Muscle layer of colon (tissue), 2 donors: ENCODE measurements around the gene AKAP10.
"Not testable (repeated sequence)": the region's sequence is repeated elsewhere in the genome, so short reads cannot be mapped to it uniquely, and the experiment has no call there.

Experiments used
- H3K27ac ChIP-seq: one replicate; pipeline ENCODE4 v1.7.0; 2013; ENCODE audit warnings: low read depth, mild to moderate bottlenecking, low read length, moderate library complexity
- H3K27me3 ChIP-seq, 2 donors: one replicate each; pipeline ENCODE4 v1.7.0; 2013; ENCODE audit warnings: low read length in 2 of 2, mild to moderate bottlenecking in 2 of 2; ENCODE audit not compliant: insufficient read depth in 2 of 2, control insufficient read depth in 1 of 2
- H3K36me3 ChIP-seq: one replicate; pipeline ENCODE4 v1.7.0; 2013; ENCODE audit warnings: mild to moderate bottlenecking, low read length; ENCODE audit not compliant: insufficient read depth
- H3K4me1 ChIP-seq: one replicate; pipeline ENCODE4 v1.7.0; 2013; ENCODE audit warnings: mild to moderate bottlenecking, low read length; ENCODE audit not compliant: insufficient read depth
- H3K4me3 ChIP-seq, 2 donors: one replicate each; pipeline ENCODE4 v1.7.0; 2013; ENCODE audit warnings: low read length in 2 of 2, low read depth in 1 of 2, mild to moderate bottlenecking in 1 of 2, moderate library complexity in 1 of 2
- H3K9ac ChIP-seq: one replicate; pipeline ENCODE4 v1.7.0; 2013; ENCODE audit warnings: low read length
- H3K9me3 ChIP-seq: one replicate; pipeline ENCODE4 v1.7.0; 2013; ENCODE audit warnings: mild to moderate bottlenecking, low read length
- donor health status: abdominal sarcoma.
- donor health status: Adenocarcinoma of cecum.

AKAP10 gene

GRCh38 chr17:19909139-19909538, 68.5 kb downstream of the AKAP10 start:
- no peaks in the 10 kb centered on the region for H3K9me3 ChIP-seq
- no peaks in the 10 kb centered on the region for H3K4me1 ChIP-seq
- no peak overlapping the region for H3K4me3 ChIP-seq
- no peak overlapping the region for H3K27ac ChIP-seq
- peaks cover 43% of the 10 kb centered on the region for H3K36me3 ChIP-seq
- H3K27me3 ChIP-seq: no peaks in the 10 kb centered on the region
- no peak overlapping the region for H3K9ac ChIP-seq

- peaks cover 48% of the 10 kb centered on the region for H3K36me3 ChIP-seq
- H3K27ac ChIP-seq: no peak overlapping the region
- no peaks in the 10 kb centered on the region for H3K27me3 ChIP-seq
- H3K9me3 ChIP-seq: no peaks in the 10 kb centered on the region
- H3K4me3 ChIP-seq: no peak overlapping the region
- H3K4me1 ChIP-seq: no peaks in the 10 kb centered on the region
- H3K9ac ChIP-seq: no peak overlapping the region
Observed at GRCh38 chr17:19905502-19905901, 72.1 kb downstream of the AKAP10 start.

GRCh38 chr17:19904924-19905323, 72.7 kb downstream of the AKAP10 start:
- no peak overlapping the region for H3K9ac ChIP-seq
- H3K27ac ChIP-seq: no peak overlapping the region
- H3K9me3 ChIP-seq: no peaks in the 10 kb centered on the region
- H3K4me1 ChIP-seq: no peaks in the 10 kb centered on the region
- no peak overlapping the region for H3K4me3 ChIP-seq
- no peaks in the 10 kb centered on the region for H3K27me3 ChIP-seq
- H3K36me3 ChIP-seq: peaks cover 48% of the 10 kb centered on the region

GRCh38 chr17:19904412-19904811, 73.2 kb downstream of the AKAP10 start:
- Histone ChIP-seq H3K36me3 (peaks cover 44% of the 10 kb centered on the region), H3K4me1 (no peaks in the 10 kb centered on the region), H3K9ac (no peak overlapping the region), H3K27ac (no peak overlapping the region), H3K4me3 (no peak overlapping the region), H3K27me3 (no peaks in the 10 kb centered on the region), H3K9me3 (no peaks in the 10 kb centered on the region)

GRCh38 chr17:19900809-19901208, 76.8 kb downstream of the AKAP10 start:
- no peak overlapping the region for H3K4me3 ChIP-seq
- H3K9me3 ChIP-seq: no peaks in the 10 kb centered on the region
- no peaks in the 10 kb centered on the region for H3K27me3 ChIP-seq
- no peak overlapping the region for H3K27ac ChIP-seq
- no peak overlapping the region for H3K9ac ChIP-seq
- H3K4me1 ChIP-seq: peaks cover 15% of the 10 kb centered on the region
- peaks cover 15% of the 10 kb centered on the region for H3K36me3 ChIP-seq

- peaks cover 5% of the 10 kb centered on the region for H3K36me3 ChIP-seq
- peaks cover 15% of the 10 kb centered on the region for H3K4me1 ChIP-seq
- no peak overlapping the region for H3K9ac ChIP-seq
- H3K4me3 ChIP-seq: no peak overlapping the region
- no peak overlapping the region for H3K27ac ChIP-seq
- no peaks in the 10 kb centered on the region for H3K27me3 ChIP-seq
- H3K9me3 ChIP-seq: no peaks in the 10 kb centered on the region
Observed at GRCh38 chr17:19897903-19898302, 79.7 kb downstream of the AKAP10 start.

- no peaks in the 10 kb centered on the region for H3K9me3 ChIP-seq
- peaks cover 15% of the 10 kb centered on the region for H3K4me1 ChIP-seq
- no peak overlapping the region for H3K9ac ChIP-seq
- H3K4me3 ChIP-seq: peak overlapping the region in 1 of 2 donors; percentile 10
- H3K27ac ChIP-seq: no peak overlapping the region
- H3K36me3 ChIP-seq: peaks cover 5% of the 10 kb centered on the region
- H3K27me3 ChIP-seq: no peaks in the 10 kb centered on the region
Observed at GRCh38 chr17:19897090-19897837, 80.4 kb downstream of the AKAP10 start.

- Histone ChIP-seq H3K36me3 (peaks cover 5% of the 10 kb centered on the region), H3K9me3 (no peaks in the 10 kb centered on the region), H3K9ac (no peak overlapping the region), H3K4me1 (peaks cover 15% of the 10 kb centered on the region), H3K27me3 (no peaks in the 10 kb centered on the region), H3K4me3 (peak overlapping the region in 1 of 2 donors; percentile 10), H3K27ac (no peak overlapping the region)
Observed at GRCh38 chr17:19896679-19897078, 80.9 kb downstream of the AKAP10 start.

GRCh38 chr17:19890554-19890953, 87.1 kb downstream of the AKAP10 start:
- not testable (repeated sequence) for H3K4me1 ChIP-seq, H3K9me3 ChIP-seq, H3K27me3 ChIP-seq, H3K9ac ChIP-seq, H3K27ac ChIP-seq, H3K4me3 ChIP-seq, H3K36me3 ChIP-seq

GRCh38 chr17:19890001-19890400, 87.6 kb downstream of the AKAP10 start:
- not testable (repeated sequence) for H3K27me3 ChIP-seq, H3K9ac ChIP-seq, H3K36me3 ChIP-seq, H3K9me3 ChIP-seq, H3K4me1 ChIP-seq, H3K4me3 ChIP-seq, H3K27ac ChIP-seq

GRCh38 chr17:19886116-19886515, 91.5 kb downstream of the AKAP10 start:
- H3K9me3 ChIP-seq: no peaks in the 10 kb centered on the region

GRCh38 chr17:19883537-19884215, 94.0 kb downstream of the AKAP10 start:
- H3K27me3 ChIP-seq: no peaks in the 10 kb centered on the region
- H3K9ac ChIP-seq: no peak overlapping the region
- H3K36me3 ChIP-seq: no peaks in the 10 kb centered on the region

More at GRCh38 chr17:19886116-19886515, 91.5 kb downstream of the AKAP10 start:
- no peaks in the 10 kb centered on the region for H3K4me1 ChIP-seq
- no peaks in the 10 kb centered on the region for H3K27me3 ChIP-seq
- no peaks in the 10 kb centered on the region for H3K36me3 ChIP-seq
- H3K4me3 ChIP-seq: no peak overlapping the region
- no peak overlapping the region for H3K27ac ChIP-seq
- no peak overlapping the region for H3K9ac ChIP-seq

More at GRCh38 chr17:19883537-19884215, 94.0 kb downstream of the AKAP10 start:
- Histone ChIP-seq H3K27ac (no peak overlapping the region), H3K4me3 (no peak overlapping the region), H3K9me3 (no peaks in the 10 kb centered on the region), H3K4me1 (no peaks in the 10 kb centered on the region)
